NCI-H774 (cell line): ENCODE data around the gene TBP.
"Not testable (repeated sequence)": the region's sequence is repeated elsewhere in the genome, so short reads cannot be mapped to it uniquely, and the experiment has no call there.

Experiments
- DNase-seq: peaks from one replicate; lab custom pipeline; 2025; lab: John Stamatoyannopoulos, UW

TBP gene

GRCh38 chr6:170554013-170554795 is at the start of gene TBP:
Gene TBP, plus strand, starts transcription at chr6:170554369. Its CDS starts 2,661 bp downstream, at chr6:170557030.
- peak; percentile 100 for DNase-seq

- no peak for DNase-seq
Measured at GRCh38 chr6:170504479-170504878, 49.7 kb upstream of the TBP start.

GRCh38 chr6:170505306-170505705 is 48.9 kb upstream of the TBP start:
- DNase-seq, result peak; percentile 43

GRCh38 chr6:170506446-170506845 is 47.7 kb upstream of the TBP start:
- DNase-seq, result no peak

- DNase-seq, result not testable (repeated sequence)
Measured at GRCh38 chr6:170507728-170508127, 46.4 kb upstream of the TBP start.

- not testable (repeated sequence) for DNase-seq
Measured at GRCh38 chr6:170508275-170508674, 45.9 kb upstream of the TBP start.

GRCh38 chr6:170508892-170509722 is 45.1 kb upstream of the TBP start:
- DNase-seq, result not testable (repeated sequence)

GRCh38 chr6:170509723-170510018 is 44.5 kb upstream of the TBP start:
- DNase-seq, result no peak

GRCh38 chr6:170510631-170511030 is 43.5 kb upstream of the TBP start:
- no peak for DNase-seq

GRCh38 chr6:170512249-170512648 is 41.9 kb upstream of the TBP start:
- no peak for DNase-seq

- no peak for DNase-seq
Measured at GRCh38 chr6:170514908-170515307, 39.3 kb upstream of the TBP start.

GRCh38 chr6:170516783-170517616 is 37.2 kb upstream of the TBP start:
- DNase-seq, result peak; percentile 85

GRCh38 chr6:170522565-170523183 is 31.5 kb upstream of the TBP start:
- DNase-seq, result peak; percentile 47

- no peak for DNase-seq
Measured at GRCh38 chr6:170523256-170524171, 30.7 kb upstream of the TBP start.

GRCh38 chr6:170524172-170524502 is 30.0 kb upstream of the TBP start:
- DNase-seq, result no peak

GRCh38 chr6:170525795-170526194 is 28.4 kb upstream of the TBP start:
- no peak for DNase-seq

- DNase-seq, result not testable (repeated sequence)
Measured at GRCh38 chr6:170527995-170528394, 26.2 kb upstream of the TBP start.

GRCh38 chr6:170529839-170530469 is 24.2 kb upstream of the TBP start:
- DNase-seq, result peak; percentile 89

- DNase-seq, result no peak
Measured at GRCh38 chr6:170532867-170533488, 21.2 kb upstream of the TBP start.

- DNase-seq, result no peak
Measured at GRCh38 chr6:170533792-170534191, 20.4 kb upstream of the TBP start.
